Measurements from ENCODE around the gene SOD3. TPM values are rescaled to one million over a fixed set of nuclear protein-coding genes. Genes with fewer than 3 reads are reported as not detected.

Gene SOD3, protein sequence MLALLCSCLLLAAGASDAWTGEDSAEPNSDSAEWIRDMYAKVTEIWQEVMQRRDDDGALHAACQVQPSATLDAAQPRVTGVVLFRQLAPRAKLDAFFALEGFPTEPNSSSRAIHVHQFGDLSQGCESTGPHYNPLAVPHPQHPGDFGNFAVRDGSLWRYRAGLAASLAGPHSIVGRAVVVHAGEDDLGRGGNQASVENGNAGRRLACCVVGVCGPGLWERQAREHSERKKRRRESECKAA
- not detected for total RNA-seq

DNA sequence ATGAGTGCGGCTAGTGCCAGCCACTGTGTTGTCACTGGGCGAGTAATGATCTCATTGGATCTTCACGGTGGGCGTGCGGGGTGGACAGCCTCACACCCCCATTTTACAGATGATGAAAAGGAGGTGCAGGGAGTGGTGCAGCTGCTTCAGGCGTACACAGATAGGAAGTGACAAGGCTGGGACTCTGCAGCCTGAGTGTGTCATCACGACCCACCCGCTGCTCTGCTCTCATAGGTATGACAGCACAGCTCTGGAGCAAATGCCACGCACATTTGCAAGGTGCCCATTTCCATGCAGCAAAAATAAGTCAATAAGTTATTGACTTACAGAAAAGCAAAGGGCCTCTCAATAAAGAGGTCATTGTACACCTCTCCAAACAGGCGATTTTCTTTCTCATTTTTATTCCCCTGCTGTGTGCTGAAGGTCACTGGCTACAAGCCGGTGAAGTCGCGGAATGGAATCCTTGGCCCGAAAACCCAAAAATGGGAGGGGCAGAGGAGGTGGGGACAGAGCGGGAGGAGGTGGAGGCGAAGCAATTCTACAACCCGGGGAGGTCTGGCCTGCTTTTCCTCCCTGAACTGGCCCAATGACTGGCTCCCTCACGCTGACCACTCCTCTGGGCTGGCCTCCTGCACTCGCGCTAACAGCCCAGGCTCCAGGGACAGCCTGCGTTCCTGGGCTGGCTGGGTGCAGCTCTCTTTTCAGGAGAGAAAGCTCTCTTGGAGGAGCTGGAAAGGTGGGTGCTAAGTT is at the start of gene SOD3:
Gene SOD3, plus strand, starts transcription at position 658 of the 750 bp plus-strand sequence. CDS start 3,949 bp downstream, outside the sequence.
- no peaks in the 10 kb centered on the region for H3K9me3 Mint-ChIP-seq
- no peak within 1 kb of the TSS for H3K27ac Mint-ChIP-seq
- no peaks in the 10 kb centered on the region for H3K4me1 Mint-ChIP-seq
- no peak for ATAC-seq (replicated peaks)
- H3K27me3 Mint-ChIP-seq: peaks cover 30% of the 10 kb centered on the region
- no peaks in the 10 kb centered on the region for H3K36me3 Mint-ChIP-seq (ENCODE audit: low read depth)
- H3K4me3 Mint-ChIP-seq: no peak within 1 kb of the TSS

DNA sequence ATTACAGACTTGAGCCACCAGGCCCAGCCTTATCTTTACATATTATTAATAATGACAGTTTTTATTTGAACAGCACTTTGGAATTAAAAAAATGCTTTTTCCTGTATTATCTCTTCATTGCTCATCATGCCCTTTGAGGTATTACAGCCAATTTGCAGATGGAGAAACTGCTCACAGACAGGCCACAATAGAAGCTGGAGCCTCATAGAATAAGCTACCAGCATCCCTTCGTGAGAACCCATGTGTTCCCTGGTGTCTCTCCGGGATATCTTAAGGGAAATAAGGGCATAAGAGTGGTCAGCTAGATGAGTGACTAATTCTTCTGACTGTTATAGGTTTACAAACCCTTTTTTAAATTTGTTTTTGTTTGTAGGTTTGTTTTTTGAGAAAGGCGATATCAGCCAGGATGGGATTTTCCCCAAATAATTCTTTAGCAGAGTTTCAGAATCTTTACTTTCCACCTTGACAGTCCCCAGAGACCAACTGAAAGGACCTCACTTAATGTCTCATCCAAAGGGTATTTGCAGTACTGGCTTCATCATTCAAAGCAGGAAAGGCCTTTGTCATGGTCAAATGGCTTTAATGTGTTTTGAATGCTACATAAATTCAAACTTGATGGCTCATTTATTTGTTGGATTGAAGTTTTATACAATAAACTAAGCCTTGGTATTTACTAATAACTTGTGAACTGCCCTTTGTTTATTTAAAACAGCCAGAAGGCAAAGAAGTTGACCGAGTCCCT is 48.0 kb upstream of the SOD3 start:
- Mint-ChIP-seq H3K27me3 (peaks cover 8% of the 10 kb centered on the region), H3K36me3 (ENCODE audit: low read depth) (no peaks in the 10 kb centered on the region), H3K27ac (no peak overlapping the region), H3K4me3 (no peak overlapping the region), H3K9me3 (no peaks in the 10 kb centered on the region), H3K4me1 (no peaks in the 10 kb centered on the region)
- no peak for ATAC-seq (replicated peaks)

DNA sequence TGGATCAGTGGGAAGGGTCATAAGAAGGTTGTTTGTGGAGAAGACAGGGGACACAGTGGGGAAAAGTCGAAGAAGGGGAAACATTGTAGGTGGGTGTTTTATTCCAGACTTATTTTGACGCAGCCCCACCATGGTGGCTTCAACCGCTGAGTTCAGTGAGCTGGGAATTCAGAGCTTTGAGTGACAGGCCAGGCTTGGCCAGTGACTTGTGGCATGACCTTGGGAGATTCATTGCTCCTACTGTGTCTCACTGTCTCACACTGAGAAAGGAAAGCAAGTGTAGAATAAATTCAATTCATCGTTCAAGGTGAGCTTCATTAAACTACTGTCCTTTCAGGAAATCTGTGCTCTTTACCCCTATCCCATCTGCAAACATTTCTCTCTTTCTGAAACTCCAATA is 47.4 kb upstream of the SOD3 start:
- Mint-ChIP-seq H3K9me3 (no peaks in the 10 kb centered on the region), H3K27ac (no peak overlapping the region)

DNA sequence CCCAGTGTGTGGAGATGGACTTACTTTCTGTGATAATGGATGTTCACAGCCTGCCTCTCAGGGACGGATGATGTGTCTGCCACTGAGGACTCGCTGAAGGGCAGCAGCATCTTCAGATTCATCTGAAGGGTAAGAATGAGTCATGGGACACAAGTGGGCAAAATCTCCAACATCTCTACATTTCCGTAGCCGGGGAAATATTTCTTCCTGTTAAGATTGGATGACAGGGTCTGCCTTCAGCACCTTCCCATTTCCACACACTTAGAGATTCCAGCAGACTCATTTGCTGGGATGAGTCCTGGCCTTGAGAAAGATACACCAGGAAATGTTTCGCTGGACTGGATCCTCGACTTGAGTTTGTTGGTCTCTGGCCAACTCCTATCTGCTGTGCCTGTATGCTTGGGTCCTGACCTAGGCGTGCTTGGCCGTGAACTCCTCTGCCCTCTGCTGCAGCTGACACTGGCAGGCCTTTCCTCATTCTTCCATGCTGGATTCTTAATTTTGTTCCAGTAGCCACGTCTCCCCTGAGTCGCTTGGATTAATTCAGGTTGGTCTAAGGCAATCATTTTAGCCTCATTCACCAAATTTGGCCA is 46.5 kb upstream of the SOD3 start:
- no peaks in the 10 kb centered on the region for H3K4me1 Mint-ChIP-seq
- H3K27me3 Mint-ChIP-seq: peaks cover 4% of the 10 kb centered on the region
- no peaks in the 10 kb centered on the region for H3K9me3 Mint-ChIP-seq
- ATAC-seq (replicated peaks): no peak
- H3K36me3 Mint-ChIP-seq (ENCODE audit: low read depth): no peaks in the 10 kb centered on the region
- no peak overlapping the region for H3K27ac Mint-ChIP-seq
- H3K4me3 Mint-ChIP-seq: no peak overlapping the region

More for the DNA sequence above, 47.4 kb upstream of the SOD3 start:
- Mint-ChIP-seq H3K4me1 (no peaks in the 10 kb centered on the region), H3K4me3 (no peak overlapping the region), H3K36me3 (ENCODE audit: low read depth) (no peaks in the 10 kb centered on the region), H3K27me3 (peaks cover 7% of the 10 kb centered on the region)
- ATAC-seq (replicated peaks): no peak

DNA sequence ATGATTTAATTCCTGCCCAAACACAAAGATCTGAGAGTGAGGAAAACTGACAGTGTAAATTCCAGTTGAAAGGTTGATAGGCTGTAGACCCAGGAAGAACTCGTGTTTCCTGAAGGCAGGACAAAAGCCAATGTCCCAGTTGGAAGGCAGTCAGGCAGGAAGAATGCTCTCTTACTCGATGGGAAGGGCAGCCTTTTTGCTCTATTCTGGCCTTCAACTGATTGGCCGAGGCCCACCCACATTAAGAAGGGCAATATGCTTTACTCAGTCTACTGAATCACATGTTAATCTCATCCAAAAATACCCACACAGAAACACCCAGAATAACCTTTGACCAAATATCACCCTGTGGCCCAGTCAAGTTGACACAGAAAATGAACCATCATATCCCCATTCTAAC is 45.3 kb upstream of the SOD3 start:
- Mint-ChIP-seq H3K36me3 (ENCODE audit: low read depth) (no peaks in the 10 kb centered on the region), H3K9me3 (no peaks in the 10 kb centered on the region), H3K27ac (no peak overlapping the region), H3K4me1 (no peaks in the 10 kb centered on the region), H3K4me3 (no peak overlapping the region), H3K27me3 (peaks cover 4% of the 10 kb centered on the region)
- ATAC-seq (replicated peaks): no peak

DNA sequence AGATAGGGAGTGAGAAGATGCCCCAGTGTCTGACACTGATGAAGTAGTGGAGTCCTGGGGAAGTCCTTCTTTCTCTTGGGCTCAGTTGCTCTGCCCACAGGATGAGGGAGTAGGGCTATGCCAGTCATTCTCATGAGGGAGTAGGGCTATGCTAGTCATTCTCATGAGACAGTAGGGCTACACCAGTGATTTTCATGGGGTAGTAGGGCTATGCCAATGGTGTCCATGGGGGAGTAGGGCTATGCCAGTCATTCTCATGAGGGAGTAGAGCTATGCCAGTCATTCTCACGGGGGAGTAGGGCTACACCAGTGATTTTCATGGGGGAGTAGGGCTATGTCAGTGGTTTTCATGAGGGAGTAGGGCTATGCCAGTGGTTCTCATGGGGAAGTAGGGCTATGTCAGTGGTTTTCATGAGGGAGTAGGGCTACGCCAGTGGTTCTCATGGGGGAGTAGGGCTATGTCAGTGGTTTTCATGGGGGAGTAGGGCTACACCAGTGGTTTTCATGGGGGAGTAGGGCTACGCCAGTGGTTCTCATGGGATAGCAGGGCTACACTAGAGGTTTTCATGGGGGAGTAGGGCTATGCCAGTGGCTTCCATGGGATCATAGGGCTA is 43.3 kb upstream of the SOD3 start:
- no peaks in the 10 kb centered on the region for H3K36me3 Mint-ChIP-seq (ENCODE audit: low read depth)
- H3K9me3 Mint-ChIP-seq: peaks cover 4% of the 10 kb centered on the region
- no peak overlapping the region for H3K4me3 Mint-ChIP-seq
- no peaks in the 10 kb centered on the region for H3K4me1 Mint-ChIP-seq
- peaks cover 4% of the 10 kb centered on the region for H3K27me3 Mint-ChIP-seq
- ATAC-seq (replicated peaks): no peak
- no peak overlapping the region for H3K27ac Mint-ChIP-seq

DNA sequence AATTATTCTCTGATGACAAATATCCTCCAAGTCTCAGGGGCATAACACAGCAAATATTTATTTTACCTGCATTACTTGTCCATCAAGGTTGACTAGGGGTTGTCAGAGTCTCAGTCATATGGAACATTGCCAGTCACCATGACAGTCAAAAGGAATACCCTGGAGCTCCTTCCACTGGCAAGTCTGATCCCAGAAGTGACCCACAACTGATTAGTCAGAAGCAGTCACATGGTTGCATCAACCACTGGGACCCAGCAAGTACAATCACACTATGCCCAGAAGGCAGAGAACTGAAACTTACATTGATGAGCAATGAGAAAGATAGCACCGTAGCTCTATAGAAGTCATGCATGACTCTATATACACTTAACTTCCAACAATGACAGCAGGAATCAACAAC is 41.9 kb upstream of the SOD3 start:
- H3K27me3 Mint-ChIP-seq: peaks cover 4% of the 10 kb centered on the region
- no peaks in the 10 kb centered on the region for H3K36me3 Mint-ChIP-seq (ENCODE audit: low read depth)
- no peaks in the 10 kb centered on the region for H3K4me1 Mint-ChIP-seq
- no peak overlapping the region for H3K4me3 Mint-ChIP-seq
- peak; percentile 46 for ATAC-seq (replicated peaks)
- H3K27ac Mint-ChIP-seq: no peak overlapping the region
- H3K9me3 Mint-ChIP-seq: peaks cover 8% of the 10 kb centered on the region

DNA sequence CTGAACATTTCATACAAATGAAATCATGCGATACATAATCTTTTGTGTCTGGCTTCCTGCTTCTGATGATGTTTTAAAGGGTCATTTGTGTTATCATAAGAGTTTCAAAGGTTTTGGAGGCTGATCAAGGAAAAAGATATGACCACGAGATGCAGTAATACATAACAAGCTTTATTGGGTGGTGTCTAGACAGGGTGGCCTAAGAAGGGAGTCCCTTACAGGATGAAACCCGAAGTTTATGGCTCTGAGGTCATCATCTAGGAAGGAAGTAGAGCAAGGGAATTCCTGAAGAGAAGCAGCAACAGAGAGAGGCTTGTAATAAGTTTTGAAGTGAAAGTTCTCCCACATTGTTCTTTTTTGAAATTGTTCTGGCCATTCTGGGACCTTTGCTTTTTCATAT is 40.8 kb upstream of the SOD3 start:
- Mint-ChIP-seq H3K4me1 (no peaks in the 10 kb centered on the region), H3K27me3 (peaks cover 6% of the 10 kb centered on the region), H3K9me3 (peaks cover 14% of the 10 kb centered on the region), H3K4me3 (no peak overlapping the region), H3K27ac (no peak overlapping the region), H3K36me3 (ENCODE audit: low read depth) (no peaks in the 10 kb centered on the region)
- ATAC-seq (replicated peaks): no peak

DNA sequence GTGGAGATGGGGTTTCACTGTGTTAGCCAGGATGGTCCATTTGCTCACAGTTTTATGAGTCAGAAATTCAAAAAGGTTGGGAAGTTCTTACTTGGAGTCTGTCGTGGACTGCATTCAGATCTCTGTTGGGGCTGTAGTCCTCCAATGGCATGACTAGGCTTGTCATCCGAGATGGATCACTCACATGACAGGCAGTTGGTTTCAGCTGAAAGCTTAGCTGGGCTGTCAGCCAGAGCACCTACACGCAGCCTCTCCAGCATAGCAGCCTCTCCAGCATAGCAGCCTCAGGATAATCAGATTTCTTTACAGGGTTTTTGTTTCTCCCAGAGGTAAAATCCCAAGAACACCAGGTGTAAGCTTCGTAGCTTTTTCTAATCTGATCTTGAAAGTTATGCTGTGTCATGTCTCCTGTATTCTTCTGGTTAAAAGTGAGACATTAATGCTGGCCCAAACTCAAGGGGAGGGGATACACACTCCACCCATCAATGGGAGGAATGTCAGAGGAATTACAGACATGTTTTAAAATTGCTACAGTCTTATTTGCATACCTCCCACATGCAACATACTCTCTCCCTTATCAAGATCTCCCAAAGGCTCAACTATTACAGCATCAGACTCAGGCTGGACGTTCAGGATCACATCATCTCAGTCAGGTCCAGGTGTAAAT is 31.6 kb upstream of the SOD3 start:
- Mint-ChIP-seq H3K36me3 (ENCODE audit: low read depth) (no peaks in the 10 kb centered on the region), H3K9me3 (peaks cover 7% of the 10 kb centered on the region), H3K4me3 (no peak overlapping the region), H3K27me3 (peaks cover 7% of the 10 kb centered on the region), H3K27ac (no peak overlapping the region), H3K4me1 (no peaks in the 10 kb centered on the region)
- no peak for ATAC-seq (replicated peaks)

DNA sequence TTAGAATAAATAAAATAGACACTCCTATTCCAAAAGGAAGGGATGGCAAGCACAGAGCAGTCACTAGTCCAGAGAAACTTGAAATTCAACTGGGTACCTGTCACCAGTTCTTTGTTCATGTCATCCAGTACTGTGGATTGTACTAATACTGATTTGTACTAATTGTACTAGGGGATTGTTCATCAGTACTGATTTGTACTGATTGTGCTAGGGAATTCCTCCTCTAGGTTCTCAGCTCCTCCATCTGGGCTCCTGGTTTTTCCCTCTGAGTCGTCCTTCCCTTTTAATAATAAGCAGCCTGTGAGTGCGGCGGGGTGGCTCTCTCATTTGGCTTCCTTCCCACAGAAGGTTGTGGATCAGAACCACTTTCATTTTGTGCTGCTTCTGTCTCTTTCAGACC is 31.0 kb upstream of the SOD3 start:
- no peak for ATAC-seq (replicated peaks)
- Mint-ChIP-seq H3K27me3 (peaks cover 7% of the 10 kb centered on the region), H3K4me1 (no peaks in the 10 kb centered on the region), H3K36me3 (ENCODE audit: low read depth) (no peaks in the 10 kb centered on the region), H3K27ac (no peak overlapping the region), H3K4me3 (no peak overlapping the region), H3K9me3 (peaks cover 4% of the 10 kb centered on the region)

DNA sequence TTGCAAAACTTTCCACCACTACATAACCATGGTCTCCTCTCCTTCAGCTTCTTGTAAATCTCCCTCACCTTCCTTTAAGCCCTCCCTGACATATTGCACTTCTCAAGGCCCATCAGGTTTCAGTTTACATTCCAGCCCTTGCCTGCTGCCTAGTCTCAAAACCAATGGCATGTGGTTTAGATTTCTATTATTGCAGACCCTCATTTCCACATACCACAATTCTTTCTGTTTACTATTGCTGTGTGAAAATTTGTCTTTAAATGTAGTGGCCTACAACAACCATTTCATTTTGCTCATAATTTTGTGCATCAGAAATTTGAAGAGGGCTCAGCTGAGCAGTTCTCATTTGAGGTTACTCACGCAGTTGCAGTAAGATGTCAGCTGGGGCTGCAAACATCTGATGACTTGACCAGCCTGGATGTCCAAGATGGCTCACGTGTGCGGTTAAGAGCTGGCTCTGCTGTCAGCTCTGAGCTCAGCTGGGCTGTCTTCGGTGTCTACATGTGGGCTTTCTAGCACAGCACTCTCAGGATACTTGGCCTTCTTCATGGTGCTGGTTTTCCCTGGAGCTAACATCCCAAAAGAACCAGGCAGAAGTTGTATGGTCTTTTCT is 29.9 kb upstream of the SOD3 start:
- H3K4me1 Mint-ChIP-seq: no peaks in the 10 kb centered on the region

DNA sequence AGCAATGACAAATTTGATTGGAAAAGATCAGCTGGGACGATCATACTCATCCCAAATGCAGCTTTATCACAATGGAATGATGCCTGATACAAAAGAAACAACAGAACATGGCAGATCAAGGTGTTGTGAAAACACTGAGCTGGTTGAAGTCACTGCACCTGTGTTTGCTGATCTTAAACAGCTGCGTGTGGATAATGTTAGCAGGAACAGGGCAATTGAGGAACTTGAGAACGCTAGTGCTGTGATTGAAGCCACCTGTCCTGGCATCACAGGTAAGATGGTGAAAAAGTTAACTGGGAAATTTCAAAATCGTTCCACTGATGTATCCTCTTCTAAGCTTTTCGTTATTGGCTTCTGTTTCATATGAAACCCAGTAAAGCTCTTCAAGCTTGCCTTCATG is 27.4 kb upstream of the SOD3 start:
- H3K9me3 Mint-ChIP-seq: no peaks in the 10 kb centered on the region
- no peak overlapping the region for H3K4me3 Mint-ChIP-seq
- H3K27ac Mint-ChIP-seq: no peak overlapping the region
- no peak for ATAC-seq (replicated peaks)
- no peaks in the 10 kb centered on the region for H3K27me3 Mint-ChIP-seq
- H3K36me3 Mint-ChIP-seq (ENCODE audit: low read depth): no peaks in the 10 kb centered on the region
- no peaks in the 10 kb centered on the region for H3K4me1 Mint-ChIP-seq

More for the DNA sequence above, 29.9 kb upstream of the SOD3 start:
- no peaks in the 10 kb centered on the region for H3K9me3 Mint-ChIP-seq
- H3K27ac Mint-ChIP-seq: no peak overlapping the region
- H3K27me3 Mint-ChIP-seq: peaks cover 3% of the 10 kb centered on the region
- no peak for ATAC-seq (replicated peaks)
- H3K36me3 Mint-ChIP-seq (ENCODE audit: low read depth): no peaks in the 10 kb centered on the region
- no peak overlapping the region for H3K4me3 Mint-ChIP-seq

DNA sequence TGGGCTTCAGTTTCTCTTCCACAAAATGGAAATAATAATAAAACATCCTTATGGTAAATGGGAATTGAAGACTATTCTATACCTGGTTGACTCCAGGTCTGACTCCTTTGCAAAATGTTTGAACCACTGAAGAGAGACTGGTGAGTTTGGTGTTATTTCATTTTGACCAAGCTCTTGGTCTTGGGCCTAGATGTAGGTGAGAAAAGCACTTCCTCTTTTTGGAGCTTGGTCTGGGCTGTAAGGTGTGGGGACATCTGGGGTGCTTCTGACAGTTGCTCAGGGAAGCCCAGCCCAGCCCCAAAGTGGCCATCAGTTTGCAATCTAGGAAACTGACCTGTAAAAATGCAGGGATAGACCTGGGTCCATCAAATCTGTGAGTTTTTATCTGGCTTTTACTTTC is 26.8 kb upstream of the SOD3 start:
- no peaks in the 10 kb centered on the region for H3K36me3 Mint-ChIP-seq (ENCODE audit: low read depth)
- H3K4me3 Mint-ChIP-seq: no peak overlapping the region
- H3K4me1 Mint-ChIP-seq: no peaks in the 10 kb centered on the region
- no peak for ATAC-seq (replicated peaks)
- no peaks in the 10 kb centered on the region for H3K27me3 Mint-ChIP-seq
- no peak overlapping the region for H3K27ac Mint-ChIP-seq
- no peaks in the 10 kb centered on the region for H3K9me3 Mint-ChIP-seq

All from activated T-helper 17 cell treated with anti-CD3 and anti-CD28 coated beads, Interleukin-2, amount 50 U/mL, for 72 hours (primary cell).